PC-9 (cell line): Measurements from ENCODE around the gene SLC12A6. TPM values are rescaled to one million over a fixed set of nuclear protein-coding genes. Genes with fewer than 3 reads are reported as not detected.

Experiments
- BruUV-seq: library from RNA; stranded (reverse); fragments of 400-500 nt; replicated peaks from 2 replicates; lab custom pipeline; 2021; lab: Mats Ljungman, UMichigan
- CTCF ChIA-PET: fragments of 300-600 bp; sonication (Branson Sonifier 250); formaldehyde crosslinking; loops from one replicate; lab custom pipeline; 2022; ENCODE audit warnings: antibody characterized with exemption; lab: Charles Lee
- POLR2A ChIA-PET: fragments of 300-600 bp; sonication (Branson Sonifier 250); formaldehyde crosslinking; loops from one replicate; lab custom pipeline; 2022; ENCODE audit warnings: antibody characterized with exemption; ENCODE audit not compliant: unreplicated experiment; lab: Charles Lee
- DNase-seq, 2 experiments: peaks; one replicate each; pipeline versions ENCODE4 v3.0.0 to v3.0.0-alpha.2; 2015 to 2022; ENCODE audit warnings: mixed read lengths in 1 of 2
- H2AFZ ChIP-seq: fragments of 200-600 bp; sonication (generic); 2 replicates; pipeline ENCODE4 v1.8.1; 2017; ENCODE audit warnings: antibody characterized with exemption
- H3F3A ChIP-seq: fragments of 200-600 bp; sonication (generic); 2 replicates; pipeline ENCODE4 v1.8.1; 2017; ENCODE audit warnings: antibody characterized with exemption, mild to moderate bottlenecking, low read depth; ENCODE audit not compliant: insufficient read depth
- H3K27ac ChIP-seq: fragments of 200-600 bp; sonication (generic); 2 replicates; pipeline ENCODE4 v1.6.1; 2016; ENCODE audit warnings: mixed run types
- H3K27me3 ChIP-seq: fragments of 200-600 bp; sonication (generic); 2 replicates; pipeline ENCODE4 v1.6.1; 2016; ENCODE audit warnings: low read depth, mixed run types; ENCODE audit not compliant: insufficient read depth
- H3K36me3 ChIP-seq: fragments of 200-600 bp; sonication (generic); 2 replicates; pipeline ENCODE4 v1.6.1; 2016; ENCODE audit warnings: low read depth, mixed run types
- H3K4me1 ChIP-seq: fragments of 200-600 bp; sonication (generic); replicated peaks from 2 replicates; pipeline ENCODE4 v1.6.1; 2016; ENCODE audit warnings: mixed run types; ENCODE audit not compliant: insufficient read depth
- H3K4me2 ChIP-seq: fragments of 200-600 bp; sonication (generic); 2 replicates; pipeline ENCODE4 v1.6.1; 2017; ENCODE audit warnings: mixed run types
- H3K4me3 ChIP-seq: fragments of 200-600 bp; sonication (generic); 2 replicates; pipeline ENCODE4 v1.6.1; 2016; ENCODE audit warnings: mixed run types
- H3K79me2 ChIP-seq: fragments of 200-600 bp; sonication (generic); 2 replicates; pipeline ENCODE4 v1.6.1; 2017; ENCODE audit warnings: low read depth, mixed run types
- H3K9me2 ChIP-seq: fragments of 200-600 bp; sonication (generic); 2 replicates; pipeline ENCODE4 v1.8.1; 2017; ENCODE audit warnings: mild to moderate bottlenecking; ENCODE audit not compliant: insufficient read depth
- H3K9me3 ChIP-seq: fragments of 200-600 bp; sonication (generic); 2 replicates; pipeline ENCODE4 v1.8.1; 2016; ENCODE audit warnings: low read depth; ENCODE audit not compliant: insufficient read depth
- H4K20me1 ChIP-seq: fragments of 200-600 bp; sonication (generic); 2 replicates; pipeline ENCODE4 v1.8.1; 2017; ENCODE audit not compliant: insufficient read depth
- EZH2 ChIP-seq: fragments of 200-600 bp; sonication (generic); IDR thresholded peaks from 2 replicates; pipeline ENCODE4 v1.8.0; 2017; ENCODE audit warnings: antibody characterized with exemption, low read depth
- intact Hi-C: fragments of 100-400 bp; cut with micrococcal nuclease; formaldehyde crosslinking; loops from one replicate; pipeline ENCODE4 v1.10.0; 2022; ENCODE audit not compliant: unreplicated experiment
- total RNA-seq: library from RNA; stranded (reverse); gene quantifications from 2 replicates; pipeline ENCODE4 v1.2.3, GENCODE V29; 2021
- TF ChIP-seq, protein P1 (sequence below): fragments of 200-600 bp; sonication (generic); conservative IDR thresholded peaks from 2 replicates; pipeline ENCODE4 v1.6.1; 2017; ENCODE audit warnings: mixed run types, antibody characterized with exemption, mild to moderate bottlenecking, moderate library complexity

The SLC12A6 gene
- total RNA-seq, 1 experiment from 2014 or later: 27.5 TPM

DNA sequence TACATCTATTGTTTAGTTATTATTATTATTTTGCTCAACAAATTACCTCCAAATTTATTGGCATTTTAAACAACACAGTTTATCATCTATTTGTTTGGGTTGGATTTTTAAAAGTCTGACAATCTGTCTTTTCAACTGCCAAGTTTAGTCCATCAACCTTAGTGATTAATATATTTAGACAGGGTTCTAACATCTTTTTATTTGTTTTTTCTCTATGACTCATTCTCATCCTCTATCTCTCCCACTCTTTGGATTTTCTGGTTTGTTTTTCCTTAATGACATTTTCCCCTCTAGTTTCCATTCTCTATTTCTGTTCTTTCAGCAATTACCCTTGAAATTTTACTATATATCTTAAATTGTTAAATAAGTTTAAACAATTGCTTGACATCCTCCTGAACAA lies 70.8 kb downstream of the SLC12A6 start:
- Histone ChIP-seq H2AFZ (no peak overlapping the region), H3K9me2 (no peaks in the 10 kb centered on the region), H3K36me3 (no peaks in the 10 kb centered on the region), H4K20me1 (no peaks in the 10 kb centered on the region), H3K79me2 (no peaks in the 10 kb centered on the region), H3K4me1 (0 out of 2 replicates have a peak, but pooled peaks cover 4% of the 10 kb centered on the region), H3K27ac (no peak overlapping the region), H3K4me2 (no peak overlapping the region), H3K4me3 (no peak overlapping the region), H3K9me3 (no peaks in the 10 kb centered on the region), H3F3A (0 out of 2 replicates have a peak, but pooled peaks cover 1% of the 10 kb centered on the region), H3K27me3 (no peaks in the 10 kb centered on the region)
- CTCF ChIA-PET: no interaction called here
- BruUV-seq: no TSS peak
- intact Hi-C loops: no loop called here
- no peak for DNase-seq
- POLR2A ChIA-PET: no interaction called here
- TF ChIP-seq, protein P1, sequence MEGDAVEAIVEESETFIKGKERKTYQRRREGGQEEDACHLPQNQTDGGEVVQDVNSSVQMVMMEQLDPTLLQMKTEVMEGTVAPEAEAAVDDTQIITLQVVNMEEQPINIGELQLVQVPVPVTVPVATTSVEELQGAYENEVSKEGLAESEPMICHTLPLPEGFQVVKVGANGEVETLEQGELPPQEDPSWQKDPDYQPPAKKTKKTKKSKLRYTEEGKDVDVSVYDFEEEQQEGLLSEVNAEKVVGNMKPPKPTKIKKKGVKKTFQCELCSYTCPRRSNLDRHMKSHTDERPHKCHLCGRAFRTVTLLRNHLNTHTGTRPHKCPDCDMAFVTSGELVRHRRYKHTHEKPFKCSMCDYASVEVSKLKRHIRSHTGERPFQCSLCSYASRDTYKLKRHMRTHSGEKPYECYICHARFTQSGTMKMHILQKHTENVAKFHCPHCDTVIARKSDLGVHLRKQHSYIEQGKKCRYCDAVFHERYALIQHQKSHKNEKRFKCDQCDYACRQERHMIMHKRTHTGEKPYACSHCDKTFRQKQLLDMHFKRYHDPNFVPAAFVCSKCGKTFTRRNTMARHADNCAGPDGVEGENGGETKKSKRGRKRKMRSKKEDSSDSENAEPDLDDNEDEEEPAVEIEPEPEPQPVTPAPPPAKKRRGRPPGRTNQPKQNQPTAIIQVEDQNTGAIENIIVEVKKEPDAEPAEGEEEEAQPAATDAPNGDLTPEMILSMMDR: no peak
- TF ChIP-seq EZH2: no peak

DNA sequence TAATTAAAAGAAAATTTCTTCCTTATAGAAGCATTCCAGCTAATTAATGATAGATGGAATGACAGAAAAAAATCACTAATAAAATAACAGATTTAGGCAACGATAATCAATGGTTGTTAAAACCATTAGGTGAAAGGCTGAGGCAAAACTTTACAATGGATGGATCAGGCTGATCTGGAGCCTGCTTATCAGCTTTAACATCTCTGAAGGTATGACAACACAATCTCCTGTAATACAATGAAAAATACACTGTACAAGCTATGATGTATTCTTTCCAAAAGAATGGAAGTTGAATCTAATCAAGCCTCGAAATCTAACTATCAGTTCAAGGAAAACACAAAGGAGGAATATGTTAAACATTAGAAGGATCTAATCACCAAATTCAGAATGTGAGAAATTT lies 73.5 kb downstream of the SLC12A6 start:
- Histone ChIP-seq H3K27ac (no peak overlapping the region; the same call in 1 of the 2 replicates), H3K27me3 (no peaks in the 10 kb centered on the region), H3K4me1 (no peaks in the 10 kb centered on the region), H3K79me2 (no peaks in the 10 kb centered on the region), H4K20me1 (no peaks in the 10 kb centered on the region), H3F3A (no peaks in the 10 kb centered on the region), H3K4me2 (no peak overlapping the region), H3K36me3 (no peaks in the 10 kb centered on the region), H2AFZ (no peak overlapping the region), H3K4me3 (no peak overlapping the region), H3K9me3 (no peaks in the 10 kb centered on the region), H3K9me2 (no peaks in the 10 kb centered on the region)
- no peak for DNase-seq
- intact Hi-C loops: no loop called here
- ChIA-PET POLR2A (no interaction called here), CTCF (no interaction called here)
- TF ChIP-seq, protein P1: no peak
- TF ChIP-seq EZH2: no peak
- BruUV-seq: no TSS peak

DNA sequence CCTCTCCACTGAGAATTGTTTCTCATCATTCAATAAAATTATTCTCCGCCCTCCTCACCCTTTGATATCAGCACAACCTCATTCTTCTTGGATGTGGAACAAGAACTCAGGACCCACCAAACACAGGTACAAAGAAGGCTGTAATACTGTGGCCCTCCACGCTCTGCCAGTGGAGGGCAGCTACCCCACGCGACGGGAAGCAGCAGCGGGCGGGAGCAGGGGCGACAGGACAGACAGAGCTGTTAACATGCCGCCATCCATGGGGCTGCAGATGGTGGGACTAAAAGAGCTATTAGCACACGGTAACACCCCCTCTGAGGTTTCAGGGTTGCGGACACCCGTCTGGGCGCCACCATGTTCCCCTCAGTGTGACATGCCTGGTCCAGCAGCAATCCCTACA lies 75.2 kb downstream of the SLC12A6 start:
- Histone ChIP-seq H3K36me3 (no peaks in the 10 kb centered on the region), H3K27ac (no peak overlapping the region), H3K9me2 (no peaks in the 10 kb centered on the region), H4K20me1 (no peaks in the 10 kb centered on the region), H3K79me2 (no peaks in the 10 kb centered on the region), H3K4me1 (no peaks in the 10 kb centered on the region), H3K9me3 (no peaks in the 10 kb centered on the region), H3K27me3 (no peaks in the 10 kb centered on the region), H3K4me3 (no peak overlapping the region), H3F3A (no peaks in the 10 kb centered on the region), H3K4me2 (no peak overlapping the region), H2AFZ (no peak overlapping the region)
- POLR2A ChIA-PET: no interaction called here
- CTCF ChIA-PET: no interaction called here
- intact Hi-C loops: no loop called here
- DNase-seq: no peak
- TF ChIP-seq, protein P1: no peak
- no peak for TF ChIP-seq EZH2
- no TSS peak for BruUV-seq
